Spleen (tissue), 7 donors: Measurements from ENCODE around the gene TSKS.

Source experiments
- POLR2AphosphoS5 ChIP-seq, 3 donors: sonication (generic); formaldehyde crosslinking; IDR thresholded peaks; one replicate each; pipeline ENCODE4 v1.5.1; 2017; ENCODE audit warnings: antibody characterized with exemption in 3 of 3
- TF ChIP-seq, protein P1 (sequence below), 11 experiments: fragments of 200-600 bp in 7 of 11; fragments of 450-650 bp in 4 of 11; sonication (generic) in 4 of 11; IDR thresholded peaks in 8 of 11; conservative IDR thresholded peaks in 3 of 11; 1 replicate in 7 of 11; 2 replicates in 4 of 11; pipeline versions ENCODE4 v1.4.0 to v1.8.0; 2016 to 2021; ENCODE audit warnings: antibody characterized with exemption in 11 of 11, inconsistent platforms in 4 of 11, mild to moderate bottlenecking in 1 of 11
- donor health status: DM: no; HTN: no; CAD: no; lungs with moderate emphysema.
- donor health status: DM: no; HTN: no; CAD: no.
- donor health status: DM: no; HTN: no; CAD: no.

DNA sequence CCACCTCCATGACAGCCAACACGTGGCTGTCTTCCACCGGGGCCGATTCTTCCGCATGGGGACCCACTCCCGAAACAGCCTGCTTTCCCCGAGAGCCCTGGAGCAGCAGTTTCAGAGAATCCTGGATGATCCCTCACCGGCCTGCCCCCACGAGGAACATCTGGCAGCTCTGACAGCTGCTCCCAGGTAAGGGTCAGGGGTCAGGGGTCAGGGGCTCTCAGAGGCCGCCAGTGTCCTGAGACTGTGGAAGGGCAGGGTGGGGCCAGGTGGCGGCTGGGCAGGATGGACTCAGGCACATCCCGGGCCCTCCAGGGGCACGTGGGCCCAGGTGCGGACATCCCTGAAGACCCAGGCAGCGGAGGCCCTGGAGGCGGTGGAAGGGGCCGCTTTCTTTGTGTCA, 57.2 kb downstream of the TSKS start:
- TF ChIP-seq, protein P1, sequence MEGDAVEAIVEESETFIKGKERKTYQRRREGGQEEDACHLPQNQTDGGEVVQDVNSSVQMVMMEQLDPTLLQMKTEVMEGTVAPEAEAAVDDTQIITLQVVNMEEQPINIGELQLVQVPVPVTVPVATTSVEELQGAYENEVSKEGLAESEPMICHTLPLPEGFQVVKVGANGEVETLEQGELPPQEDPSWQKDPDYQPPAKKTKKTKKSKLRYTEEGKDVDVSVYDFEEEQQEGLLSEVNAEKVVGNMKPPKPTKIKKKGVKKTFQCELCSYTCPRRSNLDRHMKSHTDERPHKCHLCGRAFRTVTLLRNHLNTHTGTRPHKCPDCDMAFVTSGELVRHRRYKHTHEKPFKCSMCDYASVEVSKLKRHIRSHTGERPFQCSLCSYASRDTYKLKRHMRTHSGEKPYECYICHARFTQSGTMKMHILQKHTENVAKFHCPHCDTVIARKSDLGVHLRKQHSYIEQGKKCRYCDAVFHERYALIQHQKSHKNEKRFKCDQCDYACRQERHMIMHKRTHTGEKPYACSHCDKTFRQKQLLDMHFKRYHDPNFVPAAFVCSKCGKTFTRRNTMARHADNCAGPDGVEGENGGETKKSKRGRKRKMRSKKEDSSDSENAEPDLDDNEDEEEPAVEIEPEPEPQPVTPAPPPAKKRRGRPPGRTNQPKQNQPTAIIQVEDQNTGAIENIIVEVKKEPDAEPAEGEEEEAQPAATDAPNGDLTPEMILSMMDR (IDR thresholded peaks at IDR 0.05 in 8 of 11, conservative IDR thresholded peaks at IDR 0.05 in 3 of 11): no peak
- no peak for TF ChIP-seq POLR2AphosphoS5 (IDR thresholded peaks at IDR 0.05)
